Peyer's patch (tissue), 4 donors: ENCODE data around the gene KIF1A.
"Not testable (repeated sequence)": the region's sequence is repeated elsewhere in the genome, so short reads cannot be mapped to it uniquely, and the experiment has no call there.

Source experiments
- CTCF ChIP-seq, 6 experiments: fragments of 450-650 bp in 4 of 6; fragments of 200-600 bp in 2 of 6; sonication (generic) in 1 of 6; IDR thresholded peaks; one replicate each; pipeline ENCODE4 v1.5.1; 2017 to 2019; ENCODE audit warnings: antibody characterized with exemption in 6 of 6, mild to moderate bottlenecking in 3 of 6, moderate library complexity in 1 of 6
- POLR2A ChIP-seq, 2 donors: fragments of 450-650 bp; IDR thresholded peaks; one replicate each; pipeline ENCODE4 v1.5.1; 2017; ENCODE audit warnings: antibody characterized with exemption in 2 of 2, mild to moderate bottlenecking in 2 of 2, moderate library complexity in 2 of 2

- not testable (repeated sequence) for TF ChIP-seq CTCF, POLR2A (IDR thresholded peaks at IDR 0.05)
These were observed 121.0 kb downstream of the KIF1A start for GRCh38 chr2:240698852-240699561.
